ENCODE results near the gene GPC6.

- TF ChIP-seq CTCF (IDR thresholded peaks at IDR 0.05; ENCODE audit: low read depth, low read length) (no peak), MYC (IDR thresholded peaks at IDR 0.05; ENCODE audit: low read depth, low read length) (no peak), POLR2A (IDR thresholded peaks at IDR 0.05; ENCODE audit: extremely low read depth, insufficient read length) (no peak)
Observed at GRCh38 chr13:93289842-93290241, 63.2 kb downstream of the GPC6 start.

All from NB4 (cell line).